EL (cell line): Measurements from ENCODE around the gene SPATS2L.

Experiments used
- DNase-seq: peaks from one replicate; pipeline ENCODE4 v3.0.0-alpha.2; 2016

The SPATS2L gene

DNA sequence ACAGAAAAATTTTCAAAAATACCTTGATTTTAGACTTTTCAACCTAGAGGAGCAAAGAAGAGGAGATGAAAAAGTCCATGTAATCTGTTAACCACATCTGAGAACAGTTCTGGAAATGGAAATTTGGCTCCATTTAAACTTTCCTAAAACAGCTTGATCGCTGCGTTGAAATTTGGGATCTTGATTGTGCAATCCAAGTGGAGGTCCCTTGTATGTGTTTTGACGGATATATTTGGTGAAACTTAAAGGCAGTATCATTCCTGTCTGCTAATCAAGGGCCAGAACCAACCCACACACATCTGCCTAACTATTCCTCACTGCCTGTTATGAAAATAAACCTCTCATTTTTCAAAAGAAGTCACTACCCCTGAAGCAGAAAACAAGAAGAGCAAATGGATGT lies 46.6 kb downstream of the SPATS2L start:
- DNase-seq: no peak

DNA sequence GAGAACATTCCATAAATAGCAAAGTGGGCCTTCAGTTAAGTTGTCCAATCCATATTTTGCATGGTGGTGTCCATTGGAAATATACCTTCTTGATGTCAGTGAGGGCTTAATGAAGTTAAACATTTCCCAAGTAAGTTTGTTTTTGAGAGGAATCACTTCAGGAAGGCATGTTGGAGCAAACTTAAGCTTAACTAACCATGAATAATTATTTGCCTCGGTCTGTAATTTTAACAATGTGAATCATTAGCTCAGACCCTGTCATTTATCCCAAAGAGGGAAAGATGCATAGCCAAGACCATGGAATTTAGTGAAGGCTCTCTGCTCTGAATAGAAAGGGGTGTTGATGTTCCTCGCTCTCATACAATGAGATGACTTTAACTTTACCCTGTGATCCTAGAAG lies 47.4 kb downstream of the SPATS2L start:
- DNase-seq: no peak

DNA sequence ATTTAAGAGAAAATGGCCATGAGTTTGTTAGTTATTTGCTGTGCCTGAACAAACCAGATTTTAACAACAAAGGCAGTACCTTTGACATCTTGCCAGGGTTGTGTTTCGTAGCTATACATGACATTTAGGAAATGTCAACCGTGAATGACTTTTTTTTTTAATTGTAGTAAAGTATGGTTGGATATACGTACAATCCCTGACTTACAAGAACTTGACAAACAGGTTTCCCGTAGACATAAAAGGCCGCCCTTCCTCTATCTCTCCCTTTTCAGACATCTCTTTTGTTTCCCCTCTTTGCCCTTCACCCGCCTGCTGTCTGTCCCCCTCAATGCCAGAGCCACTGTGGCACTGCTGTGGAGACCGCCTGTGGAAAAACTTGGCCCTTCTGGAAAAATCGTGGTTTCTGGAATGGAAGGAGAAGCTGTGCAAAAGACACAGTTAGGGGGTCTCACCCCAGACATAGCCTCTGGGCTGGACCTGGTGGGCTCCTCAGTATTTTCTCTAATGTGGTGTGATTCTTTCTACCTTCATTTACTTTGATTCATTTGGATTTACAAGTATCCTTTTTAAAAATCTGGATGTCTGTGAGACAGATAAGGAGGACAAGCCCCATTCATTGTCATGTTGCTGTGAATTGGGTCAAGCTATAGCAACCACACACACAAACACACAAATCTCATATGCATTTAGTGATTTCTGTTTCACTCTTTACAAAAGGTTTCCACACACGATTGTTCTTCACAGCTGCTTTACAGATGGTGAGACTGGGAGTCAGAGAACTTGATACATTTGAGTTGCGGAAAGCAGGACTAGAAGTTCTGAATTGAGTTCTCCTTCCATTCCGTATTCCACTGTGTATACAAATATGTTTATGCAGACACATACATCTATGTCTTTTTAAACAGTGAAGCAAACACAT lies 48.6 kb downstream of the SPATS2L start:
- no peak for DNase-seq

DNA sequence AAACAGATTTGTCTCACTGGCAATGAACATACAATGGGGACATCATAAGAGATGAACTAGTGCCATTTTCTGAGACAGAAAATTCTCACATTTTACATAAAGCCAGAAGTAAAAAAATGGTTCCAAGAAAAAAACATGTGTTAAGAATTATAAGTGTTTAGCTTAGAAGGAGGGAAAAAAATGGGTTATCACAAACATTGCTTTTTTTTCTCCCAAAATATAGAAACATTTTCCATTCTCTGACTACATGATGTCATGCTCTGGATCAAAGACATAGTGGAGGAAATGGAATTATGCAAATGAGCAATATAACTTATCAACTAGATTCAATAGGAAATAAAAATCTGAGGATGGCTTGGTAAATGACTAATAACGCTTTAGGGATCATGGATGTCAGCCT lies 49.8 kb downstream of the SPATS2L start:
- DNase-seq: no peak

DNA sequence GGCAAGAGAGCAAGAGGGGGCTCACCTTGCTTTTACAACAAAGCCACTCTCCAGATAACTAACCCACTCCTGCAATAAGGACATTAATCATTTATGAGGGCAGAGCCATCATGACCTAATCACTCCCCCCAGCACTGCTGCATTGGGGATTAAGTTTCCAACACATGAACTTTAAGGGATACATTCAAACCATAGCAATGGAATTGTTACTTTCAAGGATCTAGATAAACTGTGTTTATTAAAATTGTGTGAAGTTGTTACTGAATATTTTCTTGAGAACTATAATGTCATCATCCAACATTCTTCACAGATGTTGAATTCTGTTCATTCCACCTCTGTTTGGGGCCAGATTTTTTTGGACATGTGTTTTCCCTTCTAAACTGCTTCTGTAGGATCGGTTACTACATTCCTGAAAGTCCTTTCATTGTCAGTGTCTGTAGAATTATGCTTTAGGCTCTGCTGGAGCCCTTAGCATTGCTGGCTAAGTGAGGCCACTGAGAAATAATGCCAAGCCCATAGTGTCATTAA lies 50.4 kb downstream of the SPATS2L start:
- peak; percentile 88 for DNase-seq

DNA sequence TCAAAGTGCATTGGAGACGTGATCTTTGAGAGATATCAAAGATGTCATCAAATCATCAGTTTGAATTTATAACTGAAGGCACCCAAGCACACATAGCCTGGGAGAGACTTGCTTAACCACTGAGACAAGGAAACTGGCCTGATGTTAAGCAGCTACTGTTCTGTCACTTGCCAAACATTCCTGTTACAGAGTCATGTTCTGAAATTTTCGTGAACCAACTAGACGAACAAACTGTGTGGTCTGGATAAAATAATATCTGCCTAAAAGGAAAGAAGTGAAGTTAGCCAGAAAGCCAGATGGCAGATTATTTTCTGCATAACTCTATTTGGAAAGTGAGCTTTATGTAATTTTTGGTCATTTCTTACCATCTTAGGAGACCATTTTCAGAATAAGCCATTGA lies 51.4 kb downstream of the SPATS2L start:
- DNase-seq: no peak

DNA sequence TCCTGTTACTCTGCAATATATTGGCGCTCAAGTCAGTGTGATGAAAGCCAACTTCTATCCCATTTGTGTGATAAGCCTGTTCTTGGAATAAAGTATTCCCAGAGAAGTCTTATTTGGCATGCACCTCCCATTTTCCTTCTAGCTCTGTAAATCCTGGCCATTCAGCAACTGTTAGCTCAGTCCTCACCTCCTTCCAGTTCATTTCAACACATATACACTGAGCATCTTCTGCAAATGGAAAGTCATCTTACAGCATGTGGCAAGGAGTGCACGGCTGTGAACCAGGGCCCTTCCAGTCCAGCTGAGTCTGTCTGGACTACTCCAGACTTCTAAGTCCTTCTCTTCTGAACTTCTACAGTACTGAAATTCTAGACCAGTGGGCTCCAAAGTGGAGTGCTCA lies 53.1 kb downstream of the SPATS2L start:
- DNase-seq: no peak

DNA sequence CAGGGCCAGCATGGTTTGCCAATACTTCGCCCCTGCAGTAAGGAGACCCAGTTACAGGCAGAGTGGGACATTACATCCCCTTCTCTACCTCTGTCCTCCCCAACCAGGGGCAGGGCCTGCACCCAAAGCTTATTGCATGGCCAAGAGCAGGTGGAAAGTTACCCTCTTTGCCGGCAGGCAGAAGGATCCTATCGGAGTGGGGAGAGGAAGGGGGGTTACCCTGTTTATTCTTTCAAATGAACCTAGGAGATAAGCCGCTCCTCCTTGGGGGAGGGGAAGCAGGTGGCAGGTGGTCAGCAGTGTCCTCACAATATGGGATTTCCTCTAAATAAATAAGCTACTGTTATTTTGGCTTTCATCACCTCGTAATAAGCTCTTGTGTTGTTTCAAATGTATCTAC lies 53.9 kb downstream of the SPATS2L start:
- DNase-seq: no peak

DNA sequence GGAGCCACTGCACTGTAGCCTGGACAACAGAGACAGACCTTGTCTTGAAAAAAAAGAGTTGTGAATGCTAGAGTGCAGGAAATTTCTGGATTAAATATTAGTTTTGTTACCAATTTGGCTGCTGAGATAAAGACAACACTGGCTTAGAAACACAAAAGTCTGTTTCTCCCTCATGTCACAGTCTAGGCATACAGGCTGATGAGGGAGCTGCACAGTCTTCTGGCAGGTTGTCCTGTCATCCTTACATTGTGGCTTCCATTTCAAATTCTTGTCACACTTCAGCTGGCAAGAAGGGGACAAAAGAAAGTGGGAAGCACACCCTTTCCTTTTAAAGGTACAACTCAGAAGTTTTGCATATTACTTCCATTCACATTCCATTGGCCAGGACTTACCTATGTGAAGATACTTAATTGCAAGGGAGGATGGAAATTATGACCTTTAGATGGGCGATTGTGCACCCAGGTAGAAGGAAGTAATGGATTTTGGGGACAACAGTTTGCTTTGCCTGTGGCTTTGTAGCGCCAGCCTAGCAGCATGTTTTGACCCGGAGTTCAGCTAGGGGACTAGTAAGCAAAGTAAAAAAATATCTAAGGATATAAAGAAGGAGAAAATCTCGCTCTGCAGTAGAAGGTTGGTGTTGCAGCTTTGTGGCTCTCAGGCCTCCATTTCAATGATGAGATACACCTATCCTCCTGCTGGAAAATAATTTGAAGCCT lies 55.9 kb downstream of the SPATS2L start:
- no peak for DNase-seq

DNA sequence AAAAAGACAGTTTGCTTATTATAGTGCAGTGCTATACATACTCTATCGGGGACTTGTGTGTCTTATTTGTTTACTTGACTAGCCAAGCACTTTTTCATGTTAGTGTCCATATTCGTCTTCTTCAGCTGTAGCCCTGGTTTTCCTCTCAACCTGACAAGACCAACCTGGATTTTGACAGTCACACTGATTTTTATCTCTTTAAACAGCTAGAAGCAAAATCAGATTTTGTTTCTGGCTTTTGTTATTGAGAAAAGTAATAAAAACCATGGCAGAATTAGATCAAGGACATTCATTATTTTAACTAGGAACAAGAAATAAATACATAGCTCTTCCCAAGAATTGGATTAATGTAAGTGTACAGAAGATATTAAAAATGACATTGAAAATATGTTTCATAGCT lies 56.8 kb downstream of the SPATS2L start:
- no peak for DNase-seq

DNA sequence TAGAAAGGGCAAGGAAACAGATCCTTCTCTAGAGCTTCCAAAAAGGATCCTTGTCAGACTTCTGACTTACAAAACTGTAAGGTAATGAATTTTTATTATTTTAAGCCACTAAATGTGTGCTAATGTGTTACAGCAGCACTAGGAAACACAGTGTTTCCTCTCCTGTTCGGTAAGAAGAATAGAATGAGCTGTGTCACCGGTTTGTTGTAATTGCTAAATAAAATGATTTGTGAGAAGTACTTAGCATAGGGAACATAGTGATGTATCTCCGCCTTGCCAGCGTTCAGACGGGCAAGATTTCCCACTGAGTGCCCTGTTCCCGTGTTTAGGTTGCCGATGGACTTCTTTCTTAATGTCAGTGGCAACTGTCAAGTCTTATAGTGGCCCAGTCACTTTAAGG lies 57.6 kb downstream of the SPATS2L start:
- no peak for DNase-seq

DNA sequence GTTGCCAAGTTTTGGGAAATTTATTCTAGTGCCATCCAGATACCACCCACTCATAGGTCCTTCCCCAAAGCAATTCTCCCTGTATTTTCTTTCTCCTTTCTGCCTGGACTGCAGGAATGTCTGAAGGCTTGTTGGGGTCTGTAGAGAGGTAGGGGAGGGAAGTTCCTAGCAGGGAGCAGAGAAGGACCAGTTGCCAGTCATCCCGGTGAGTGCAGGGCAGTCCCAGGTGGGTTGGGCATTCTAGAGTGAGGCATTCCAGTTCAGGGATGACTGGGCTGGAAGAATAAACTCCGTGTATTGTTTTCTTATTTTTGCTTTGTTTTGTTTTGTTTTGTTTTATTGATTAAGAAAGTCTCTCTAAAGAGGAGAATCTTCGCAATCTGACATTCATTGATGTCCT lies 58.1 kb downstream of the SPATS2L start:
- DNase-seq: no peak

DNA sequence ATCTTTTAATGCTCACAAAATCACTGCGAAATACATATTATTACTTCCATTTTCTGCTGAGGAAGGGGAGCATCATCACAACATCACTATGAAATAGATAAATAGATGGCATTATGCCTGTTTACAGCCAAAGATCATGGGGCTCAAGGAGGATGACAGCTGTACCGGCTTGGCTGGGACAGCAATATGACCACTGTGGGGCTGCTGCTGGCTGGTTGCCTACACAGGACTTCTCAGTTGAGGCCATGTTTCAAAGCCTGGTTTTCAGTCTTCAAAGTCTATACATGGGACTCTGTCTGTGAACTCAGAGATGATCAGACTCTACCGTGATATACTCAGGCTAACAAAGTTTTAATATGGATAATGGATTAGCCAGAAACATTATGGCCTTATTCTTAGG lies 58.7 kb downstream of the SPATS2L start:
- no peak for DNase-seq

DNA sequence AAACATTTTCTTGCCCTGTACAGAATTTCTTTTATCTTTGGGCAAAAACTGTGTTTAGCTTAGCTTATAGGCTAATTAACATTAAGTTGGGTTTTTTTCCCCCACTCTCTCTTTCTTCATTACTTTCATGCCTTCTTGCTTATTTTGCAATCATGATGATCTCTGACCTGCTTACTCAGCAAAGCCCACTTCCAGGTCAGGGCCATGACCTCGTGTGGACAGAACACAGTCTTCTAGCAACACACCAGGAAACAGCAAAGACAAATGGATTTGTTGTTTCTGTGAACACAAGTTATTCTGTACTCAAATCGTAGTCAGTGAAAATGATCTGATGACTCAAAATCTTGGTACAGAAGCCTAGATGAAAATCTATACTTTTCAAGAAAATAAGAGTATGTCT lies 60.7 kb downstream of the SPATS2L start:
- DNase-seq: peak; percentile 26

DNA sequence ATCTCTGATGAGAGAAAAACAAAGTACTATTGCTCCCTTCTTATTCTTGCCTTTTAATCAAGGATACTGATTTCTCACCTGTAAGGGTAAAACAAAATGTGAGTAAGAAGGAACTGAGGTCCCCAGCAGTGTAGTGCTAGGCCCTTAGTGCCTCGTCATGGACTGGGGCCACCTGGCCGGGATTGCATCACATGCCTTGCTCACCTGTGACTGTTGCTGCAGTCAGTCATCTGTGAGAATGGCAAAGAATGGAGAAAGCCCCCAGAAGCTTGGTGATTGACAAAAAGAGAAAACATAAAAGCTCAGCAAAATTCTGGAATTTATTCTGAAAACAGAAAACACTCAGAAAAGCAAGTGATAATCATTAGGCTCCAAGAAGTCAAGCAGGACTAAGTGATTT lies 63.4 kb downstream of the SPATS2L start:
- DNase-seq: no peak

DNA sequence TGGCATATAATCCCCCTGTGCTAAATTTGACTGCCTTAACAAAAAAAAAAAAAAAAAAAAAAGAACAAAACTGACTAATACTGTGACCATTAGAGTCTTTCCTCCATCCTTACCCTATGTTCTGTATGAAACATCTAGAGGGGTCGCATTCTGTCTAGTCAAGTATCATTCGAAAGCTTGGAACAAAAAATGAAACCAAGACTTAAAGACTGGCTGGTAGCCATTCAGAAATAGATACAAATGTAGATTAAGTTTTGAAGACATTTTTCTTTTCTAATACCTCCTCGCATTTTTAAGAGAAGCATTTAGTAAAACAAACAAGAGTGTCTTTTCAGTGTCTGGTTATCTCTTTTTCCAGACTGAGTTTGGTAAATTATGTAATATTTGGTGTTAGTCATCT lies 66.7 kb downstream of the SPATS2L start:
- no peak for DNase-seq

DNA sequence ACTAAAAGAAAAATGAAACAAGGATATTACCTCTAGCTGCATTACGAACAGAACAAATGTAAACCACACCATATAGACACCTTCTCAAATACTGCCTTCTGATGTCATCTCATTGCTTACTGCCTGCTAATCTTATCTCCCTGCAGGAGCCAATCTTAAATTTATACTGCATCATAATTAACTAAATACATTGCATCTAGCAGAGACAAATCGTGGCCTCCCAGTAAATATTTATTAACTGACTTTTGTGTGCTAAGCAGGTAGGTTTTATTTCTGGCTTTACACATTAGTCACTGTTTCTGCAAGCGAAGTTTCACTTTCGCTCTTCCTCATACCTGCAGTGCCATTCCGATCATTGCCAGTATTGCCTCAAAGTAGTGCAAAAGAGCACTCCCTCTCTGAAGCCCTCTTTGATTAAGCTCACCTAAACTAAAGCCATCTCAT lies 67.5 kb downstream of the SPATS2L start:
- DNase-seq: no peak

DNA sequence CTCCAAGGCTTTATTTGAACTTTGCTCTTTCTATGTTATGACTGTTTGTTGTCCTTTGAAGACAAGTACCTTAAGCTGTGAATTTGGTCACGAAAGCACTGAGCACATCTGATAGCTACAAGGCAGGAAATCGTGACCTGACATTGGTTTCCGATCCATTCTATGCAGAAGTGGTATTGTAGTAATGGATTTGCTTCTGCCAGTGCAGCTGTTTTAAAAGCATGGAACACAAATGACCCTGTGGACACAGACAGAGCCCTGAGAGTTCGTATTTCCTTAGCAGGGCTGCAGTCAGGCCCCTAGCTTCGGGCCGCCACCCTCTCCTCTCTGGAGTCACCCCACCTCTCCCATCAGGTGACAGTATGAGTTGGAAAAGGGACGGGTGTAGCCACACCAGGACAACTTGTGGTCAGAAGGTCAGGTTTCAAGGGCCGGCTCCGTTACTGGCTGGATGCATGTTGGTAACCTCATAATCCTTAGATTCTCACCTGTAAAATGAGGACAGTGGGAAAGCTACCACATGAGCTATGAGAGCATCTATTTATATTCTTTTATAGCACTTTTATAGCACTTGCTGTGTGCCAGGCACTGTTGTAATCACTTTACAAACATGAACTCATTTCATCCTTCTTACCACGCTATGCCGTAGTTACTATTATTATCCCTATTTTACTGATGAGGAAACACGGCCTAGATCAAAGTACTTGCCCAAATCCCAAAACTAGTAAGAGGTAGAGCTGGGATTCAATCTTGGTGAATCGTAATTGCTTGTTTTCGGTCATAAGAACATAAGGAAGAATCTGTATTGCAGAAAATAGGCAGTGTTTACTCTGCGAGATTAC lies 70.2 kb downstream of the SPATS2L start:
- no peak for DNase-seq

DNA sequence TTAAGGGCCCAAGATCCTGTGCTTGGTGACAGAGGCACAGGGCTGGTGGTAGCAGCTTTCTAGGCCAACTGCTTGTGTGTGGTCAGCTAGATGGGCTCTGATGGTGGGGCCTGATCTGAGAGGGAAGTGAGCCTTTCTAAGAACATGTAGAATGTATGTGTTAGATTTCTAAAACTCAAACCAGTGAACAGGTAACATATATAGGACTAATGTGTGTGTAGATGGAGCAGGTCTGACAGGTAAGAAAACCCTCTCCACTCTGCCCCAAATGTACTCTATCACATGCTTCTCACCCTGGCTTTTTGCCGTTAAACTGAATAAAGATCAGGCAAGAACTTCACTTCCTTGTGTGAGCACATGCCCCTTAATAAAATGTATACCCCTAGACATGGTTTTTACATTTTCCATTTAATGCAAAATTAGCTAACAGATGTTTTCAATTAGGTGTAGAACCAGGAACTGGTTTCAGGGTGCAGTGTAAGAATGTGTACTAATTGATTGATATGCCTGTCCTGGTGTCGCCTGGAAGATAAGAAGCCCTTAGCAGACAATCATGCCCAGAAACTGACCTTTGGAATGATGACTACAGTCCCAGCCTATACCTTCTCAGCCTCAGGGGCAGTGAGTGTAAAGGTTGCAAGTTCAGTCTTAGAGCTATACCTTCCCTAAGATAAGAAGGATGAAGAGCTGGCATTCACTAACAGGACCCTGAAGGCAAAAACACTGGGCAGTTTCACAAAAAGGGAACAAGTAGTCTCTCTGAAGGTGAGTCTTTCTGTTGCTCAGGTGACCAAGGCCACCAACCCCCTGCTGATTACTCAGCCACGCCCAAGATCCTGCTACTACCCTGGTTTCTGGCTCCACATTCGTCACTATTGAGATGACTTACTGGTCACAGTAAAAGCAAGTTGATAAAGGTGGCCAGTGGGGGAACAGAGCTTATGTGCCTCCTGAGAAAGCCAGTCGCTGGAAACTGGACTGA lies 71.2 kb downstream of the SPATS2L start:
- no peak for DNase-seq

DNA sequence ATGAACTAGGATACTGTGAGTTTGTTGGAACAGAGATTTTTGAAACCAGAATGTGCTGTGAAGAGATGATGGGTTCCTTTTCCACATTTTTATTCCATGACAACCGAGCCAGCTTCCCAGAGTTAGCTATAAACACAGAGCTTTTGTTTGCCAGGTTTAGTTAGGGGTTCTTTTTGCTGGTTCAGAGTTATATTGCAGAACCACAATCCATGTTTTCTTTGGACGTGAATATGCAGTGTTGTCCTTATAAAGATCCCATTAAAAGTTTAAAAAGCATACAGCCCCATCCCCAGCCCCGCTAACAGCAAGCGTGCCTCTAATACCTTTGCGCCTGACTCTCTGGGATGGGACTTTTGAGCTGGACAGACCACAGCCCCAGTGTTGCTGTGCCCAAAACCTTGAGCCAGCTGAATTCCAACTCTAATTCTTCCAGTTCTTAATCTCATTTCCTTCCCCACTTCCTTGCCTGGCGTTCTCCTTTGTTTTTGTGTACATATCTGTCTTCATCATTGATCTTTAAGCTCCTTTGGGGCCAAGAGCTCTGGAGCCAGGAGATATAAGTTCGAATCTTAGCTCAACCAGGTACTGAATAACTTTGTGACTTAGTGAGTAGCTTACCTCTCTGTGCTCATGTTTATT lies 72.3 kb downstream of the SPATS2L start:
- peak; percentile 47 for DNase-seq

DNA sequence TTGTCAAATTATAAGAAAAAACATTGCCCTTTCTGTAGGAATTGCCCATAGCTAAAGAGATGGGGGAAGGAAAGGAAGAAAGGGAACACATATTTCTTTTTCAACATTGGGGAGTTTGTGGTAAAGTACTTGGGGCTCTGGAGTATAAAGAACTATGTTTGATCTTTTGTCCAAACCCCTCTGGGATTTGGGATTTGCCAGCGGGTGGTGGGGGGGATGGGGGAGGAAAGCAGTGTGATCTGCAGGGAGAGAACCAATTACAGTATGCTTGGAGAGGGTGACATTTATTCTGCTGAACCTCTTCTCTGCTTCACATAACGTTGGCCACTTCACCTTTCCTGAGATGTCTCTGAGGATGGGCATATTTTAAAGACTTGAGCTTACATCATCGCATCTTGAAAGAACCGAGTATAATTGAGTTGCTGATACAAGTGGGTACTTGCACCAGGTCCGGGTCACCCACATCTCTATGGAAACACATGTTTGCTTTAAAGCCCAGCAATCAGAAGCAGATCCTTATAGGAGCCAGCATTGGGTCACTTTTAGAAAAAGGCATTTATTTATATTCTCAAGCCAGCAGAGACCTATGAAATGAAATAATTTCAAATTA lies 73.1 kb downstream of the SPATS2L start:
- no peak for DNase-seq
